Epithelial cell of proximal tubule (primary cell): ENCODE data around the gene APLN. TPM values are rescaled to one million over a fixed set of nuclear protein-coding genes. Genes with fewer than 3 reads are reported as not detected.
A peak's percentile ranks its signal among the peaks of the same experiment; 100 is the strongest.

Experiments
- DNase-seq: peaks from one replicate; pipeline ENCODE4 v3.0.0-alpha.2; 2011; ENCODE audit warnings: low read depth
- H3K4me3 ChIP-seq: 2 replicates; pipeline ENCODE4 v1.5.1; 2011; ENCODE audit warnings: low read depth, mild to moderate bottlenecking, low read length
- total RNA-seq: library from RNA; depleted of rRNA; stranded (reverse); fragments of >200 nt; gene quantifications from 2 replicates; pipeline ENCODE4 v1.2.3, GENCODE V29; 2015
- TF ChIP-seq, protein P1 (sequence below): conservative IDR thresholded peaks from 2 replicates; pipeline ENCODE4 v1.5.1; 2012; ENCODE audit warnings: low read depth, mild to moderate bottlenecking, low read length

The APLN gene
- total RNA-seq, 1 donor from 2014 or later, result 1.8 TPM

DNA sequence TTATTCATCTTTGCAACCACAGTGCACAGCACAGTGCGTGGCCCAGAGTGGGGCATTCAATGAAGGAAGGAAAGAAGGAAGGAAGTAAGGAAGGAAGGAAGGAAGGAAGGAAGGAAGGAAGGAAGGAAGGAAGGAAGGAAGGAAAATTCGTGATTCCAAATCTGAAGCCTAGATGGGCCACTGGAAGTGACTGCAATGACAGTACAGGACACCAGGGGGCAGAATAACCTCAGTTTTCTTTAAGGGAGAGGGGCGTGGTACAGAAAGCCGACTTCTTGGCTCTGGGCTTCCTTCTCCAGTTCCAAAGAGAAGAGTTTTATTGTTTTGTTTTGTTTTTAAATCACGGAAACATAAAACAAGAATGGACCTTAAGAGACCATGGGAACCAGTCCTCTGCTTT lies 47.8 kb downstream of the APLN start:
- no peak overlapping the region for H3K4me3 ChIP-seq
- no peak for DNase-seq
- TF ChIP-seq, protein P1, sequence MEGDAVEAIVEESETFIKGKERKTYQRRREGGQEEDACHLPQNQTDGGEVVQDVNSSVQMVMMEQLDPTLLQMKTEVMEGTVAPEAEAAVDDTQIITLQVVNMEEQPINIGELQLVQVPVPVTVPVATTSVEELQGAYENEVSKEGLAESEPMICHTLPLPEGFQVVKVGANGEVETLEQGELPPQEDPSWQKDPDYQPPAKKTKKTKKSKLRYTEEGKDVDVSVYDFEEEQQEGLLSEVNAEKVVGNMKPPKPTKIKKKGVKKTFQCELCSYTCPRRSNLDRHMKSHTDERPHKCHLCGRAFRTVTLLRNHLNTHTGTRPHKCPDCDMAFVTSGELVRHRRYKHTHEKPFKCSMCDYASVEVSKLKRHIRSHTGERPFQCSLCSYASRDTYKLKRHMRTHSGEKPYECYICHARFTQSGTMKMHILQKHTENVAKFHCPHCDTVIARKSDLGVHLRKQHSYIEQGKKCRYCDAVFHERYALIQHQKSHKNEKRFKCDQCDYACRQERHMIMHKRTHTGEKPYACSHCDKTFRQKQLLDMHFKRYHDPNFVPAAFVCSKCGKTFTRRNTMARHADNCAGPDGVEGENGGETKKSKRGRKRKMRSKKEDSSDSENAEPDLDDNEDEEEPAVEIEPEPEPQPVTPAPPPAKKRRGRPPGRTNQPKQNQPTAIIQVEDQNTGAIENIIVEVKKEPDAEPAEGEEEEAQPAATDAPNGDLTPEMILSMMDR, result peak; percentile 64

DNA sequence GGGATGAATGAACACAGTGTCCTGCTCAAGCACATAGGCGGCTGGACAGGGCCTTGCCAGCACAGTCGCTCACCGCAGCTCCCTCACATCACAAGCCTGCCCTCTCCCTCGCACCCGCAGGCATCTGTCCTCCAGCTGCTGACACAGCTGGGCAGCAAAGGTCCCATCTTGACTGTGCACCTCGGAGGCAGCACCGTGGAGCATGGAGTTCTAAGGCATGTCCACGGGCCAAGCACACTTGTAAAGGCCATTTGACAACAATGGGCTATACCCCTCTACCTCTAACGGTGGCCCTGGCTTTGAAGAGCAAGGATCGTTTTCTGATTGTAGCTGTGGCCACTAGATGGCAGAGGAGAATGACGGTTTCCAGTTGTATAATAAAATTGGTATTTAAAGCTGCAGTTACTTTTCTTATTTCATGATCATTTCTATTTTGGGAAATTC lies 53.8 kb downstream of the APLN start:
- DNase-seq, result no peak
- TF ChIP-seq, protein P1, result peak; percentile 58
- no peak overlapping the region for H3K4me3 ChIP-seq

DNA sequence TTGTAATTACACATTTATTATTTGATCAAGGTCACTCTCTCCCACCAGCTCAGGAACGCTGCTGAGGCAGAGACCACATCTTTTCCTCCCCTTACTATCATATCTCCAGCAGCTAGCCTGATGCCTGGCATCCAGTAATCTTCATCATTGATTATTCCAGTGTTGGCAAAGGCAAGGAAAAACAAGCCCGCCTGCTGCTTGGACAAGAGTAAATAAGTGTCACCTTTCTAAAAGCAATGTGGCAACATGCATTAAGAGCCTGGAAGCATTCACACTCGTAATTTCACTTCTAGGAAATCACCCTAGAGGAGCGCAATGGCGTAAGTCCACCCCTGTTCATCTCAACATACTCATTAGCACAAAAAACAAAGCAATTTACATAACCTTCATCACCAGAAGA lies 54.8 kb downstream of the APLN start:
- DNase-seq, result no peak
- TF ChIP-seq, protein P1, result no peak
- H3K4me3 ChIP-seq, result no peak overlapping the region

DNA sequence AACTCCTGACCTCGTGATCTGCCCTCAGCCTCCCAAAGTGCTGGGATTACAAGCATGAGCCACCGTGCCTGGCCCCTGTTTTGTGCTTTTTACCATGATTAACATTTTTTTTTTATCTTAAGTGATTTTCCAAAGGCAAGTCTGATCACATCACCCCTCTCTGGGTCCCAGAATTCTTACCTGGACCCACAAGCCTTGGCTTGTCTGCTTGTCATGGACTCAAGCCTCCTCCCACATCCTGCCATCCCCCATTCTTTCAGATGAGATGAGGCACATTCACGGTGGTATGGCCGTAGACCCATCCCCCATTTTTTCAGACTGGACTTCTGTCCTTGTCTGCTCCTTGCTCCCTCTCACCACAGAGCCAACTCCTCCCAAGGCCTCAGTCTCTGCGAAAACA lies 55.3 kb downstream of the APLN start:
- TF ChIP-seq, protein P1, result no peak
- DNase-seq, result no peak

DNA sequence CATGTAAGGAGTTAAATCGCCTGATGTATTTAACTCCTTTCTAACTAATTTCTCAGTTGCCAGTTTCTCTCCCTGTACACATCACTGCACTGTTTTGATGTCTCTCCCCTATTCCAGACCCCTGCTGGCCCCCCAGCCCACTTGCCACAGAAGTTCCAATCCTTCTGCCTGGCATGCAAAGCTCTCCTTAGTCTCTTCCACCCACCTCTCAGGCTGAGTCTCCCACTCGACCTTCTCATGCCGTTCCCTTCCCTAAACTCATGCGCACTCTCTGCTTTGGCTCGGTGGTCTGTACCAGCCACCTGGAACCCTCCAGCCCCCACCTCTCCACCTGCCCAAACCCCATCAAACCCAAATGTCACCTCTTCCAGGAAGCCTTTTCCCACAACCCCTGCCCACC lies 56.9 kb downstream of the APLN start:
- TF ChIP-seq, protein P1, result no peak
- no peak for DNase-seq
- H3K4me3 ChIP-seq, result no peak overlapping the region

More for the DNA sequence above, 55.3 kb downstream of the APLN start:
- no peak overlapping the region for H3K4me3 ChIP-seq

DNA sequence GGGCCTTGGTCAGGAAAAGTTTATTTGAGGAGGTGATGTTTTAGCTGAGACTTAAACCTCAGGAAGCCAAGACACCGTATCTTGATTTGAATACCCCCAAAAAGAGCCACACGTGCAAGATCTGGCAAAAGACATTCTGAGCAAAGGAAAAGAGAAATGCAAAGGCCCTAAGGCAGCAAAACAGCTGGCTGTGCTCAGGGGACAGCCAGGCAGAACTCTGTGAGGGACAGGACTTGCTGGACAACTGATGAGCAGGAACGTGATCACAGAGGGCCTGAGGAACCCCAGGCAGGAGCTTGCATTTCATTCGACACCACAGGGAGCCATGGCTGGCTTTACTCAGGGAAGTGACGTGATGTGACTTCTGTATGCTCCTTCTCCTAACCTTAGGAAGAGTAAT lies 58.7 kb downstream of the APLN start:
- TF ChIP-seq, protein P1, result no peak
- DNase-seq, result no peak
- H3K4me3 ChIP-seq, result no peak overlapping the region

Other genes with a start within 250 kb of the APLN start
- gene SMARCA1, start 131.5 kb downstream of the APLN start, total RNA-seq, result 20.1 and 38.9 TPM in 2 replicates
- 10.3 and 12.7 TPM in 2 replicates for gene OCRL, start 114.7 kb downstream of the APLN start, total RNA-seq
- not detected in 2 replicates for gene XPNPEP2, start 84.0 kb upstream of the APLN start, total RNA-seq
- not detected in 2 replicates for gene SASH3, start 125.0 kb upstream of the APLN start, total RNA-seq
- gene ZDHHC9, start 188.9 kb upstream of the APLN start, total RNA-seq, result 14.8 and 17.8 TPM in 2 replicates